Uterus (tissue), 4 donors: ENCODE measurements around the gene UGGT1. TPM values are rescaled to one million over a fixed set of nuclear protein-coding genes. Genes with fewer than 3 reads are reported as not detected.

Source experiments
- DNase-seq, 2 donors: peaks; one replicate each; pipeline ENCODE4 v3.0.0-alpha.2; 2019 to 2020
- H3K27ac ChIP-seq, 2 donors: fragments of 200-600 bp; sonication (generic); 1 replicate in 1 of 2; 2 replicates in 1 of 2; pipeline ENCODE4 v1.5.1; 2016 to 2018
- H3K27me3 ChIP-seq, 2 donors: fragments of 200-600 bp; sonication (generic); one replicate each; pipeline ENCODE4 v1.5.1; 2018 to 2019; ENCODE audit warnings: control low read depth in 1 of 2
- H3K36me3 ChIP-seq, 2 donors: fragments of 200-600 bp; sonication (generic); one replicate each; pipeline ENCODE4 v1.5.1; 2019; ENCODE audit warnings: control low read depth in 1 of 2
- H3K4me1 ChIP-seq, 2 donors: fragments of 200-600 bp; sonication (generic); one replicate each; pipeline ENCODE4 v1.5.1; 2018 to 2019; ENCODE audit warnings: control low read depth in 1 of 2
- H3K4me3 ChIP-seq, 2 donors: fragments of 200-600 bp; sonication (generic); 1 replicate in 1 of 2; 2 replicates in 1 of 2; pipeline ENCODE4 v1.5.1; 2018 to 2019; ENCODE audit warnings: mild to moderate bottlenecking in 1 of 2
- H3K9me3 ChIP-seq, 2 donors: fragments of 200-600 bp; sonication (generic); one replicate each; pipeline ENCODE4 v1.5.1; 2019; ENCODE audit warnings: control low read depth in 1 of 2
- POLR2A ChIP-seq, 2 donors: fragments of 450-650 bp; IDR thresholded peaks; one replicate each; pipeline ENCODE4 v1.6.1; 2016; ENCODE audit warnings: antibody characterized with exemption in 2 of 2, mild to moderate bottlenecking in 1 of 2, moderate library complexity in 1 of 2
- intact Hi-C: fragments of 100-400 bp; cut with DNase I; formaldehyde crosslinking; loops from one replicate; pipeline ENCODE4 v1.15.1; 2023; ENCODE audit warnings: low total_unique reads
- total RNA-seq, 4 donors: library from RNA; depleted of rRNA in 3 of 4; stranded (reverse); fragments of >200 nt in 3 of 4; gene quantifications; one replicate each; pipeline versions ENCODE4 v1.1.0 to v1.2.4, GENCODE V29; 2014 to 2023
- TF ChIP-seq, protein P1 (sequence below), 4 experiments: fragments of 200-600 bp in 2 of 4; fragments of 450-650 bp in 2 of 4; sonication (generic) in 2 of 4; IDR thresholded peaks; one replicate each; pipeline ENCODE4 v1.5.1; 2016 to 2019; ENCODE audit warnings: antibody characterized with exemption in 4 of 4, mild to moderate bottlenecking in 2 of 4, moderate library complexity in 1 of 4
- donor health status: DM: yes; HTN: yes; CAD: no.

UGGT1 gene
- total RNA-seq, 4 donors from 2014 or later: 24.4 to 66.2 (median 35.0) TPM

DNA sequence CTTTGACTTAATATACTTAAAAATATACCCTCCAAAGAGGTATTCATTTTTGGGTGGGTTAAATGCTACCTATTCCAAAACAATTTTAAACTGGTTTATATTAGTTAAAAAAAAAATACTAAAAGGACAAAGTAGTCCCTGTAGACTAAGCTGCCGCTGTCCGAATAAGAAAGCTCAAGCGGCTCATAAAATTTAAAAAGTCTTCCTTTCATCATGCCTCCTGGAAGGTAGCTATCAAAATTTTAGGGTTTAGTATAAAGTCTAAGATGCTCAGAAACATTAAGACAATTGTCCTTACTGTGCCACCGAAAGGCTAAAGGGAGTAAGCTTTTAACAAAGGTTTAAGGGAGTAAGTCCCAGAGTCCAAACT lies 440 bp upstream of the UGGT1 start:
- no peak for DNase-seq
- H3K27ac ChIP-seq: peak overlapping the region; percentile 78 to 87
- no peaks in the 10 kb centered on the region for H3K27me3 ChIP-seq
- H3K9me3 ChIP-seq: no peaks in the 10 kb centered on the region
- H3K36me3 ChIP-seq: no peaks in the 10 kb centered on the region
- peak overlapping the region; percentile 84 to 93 for H3K4me3 ChIP-seq
- intact Hi-C loops: no loop called here
- TF ChIP-seq POLR2A (IDR thresholded peaks at IDR 0.05): no peak
- TF ChIP-seq, protein P1, sequence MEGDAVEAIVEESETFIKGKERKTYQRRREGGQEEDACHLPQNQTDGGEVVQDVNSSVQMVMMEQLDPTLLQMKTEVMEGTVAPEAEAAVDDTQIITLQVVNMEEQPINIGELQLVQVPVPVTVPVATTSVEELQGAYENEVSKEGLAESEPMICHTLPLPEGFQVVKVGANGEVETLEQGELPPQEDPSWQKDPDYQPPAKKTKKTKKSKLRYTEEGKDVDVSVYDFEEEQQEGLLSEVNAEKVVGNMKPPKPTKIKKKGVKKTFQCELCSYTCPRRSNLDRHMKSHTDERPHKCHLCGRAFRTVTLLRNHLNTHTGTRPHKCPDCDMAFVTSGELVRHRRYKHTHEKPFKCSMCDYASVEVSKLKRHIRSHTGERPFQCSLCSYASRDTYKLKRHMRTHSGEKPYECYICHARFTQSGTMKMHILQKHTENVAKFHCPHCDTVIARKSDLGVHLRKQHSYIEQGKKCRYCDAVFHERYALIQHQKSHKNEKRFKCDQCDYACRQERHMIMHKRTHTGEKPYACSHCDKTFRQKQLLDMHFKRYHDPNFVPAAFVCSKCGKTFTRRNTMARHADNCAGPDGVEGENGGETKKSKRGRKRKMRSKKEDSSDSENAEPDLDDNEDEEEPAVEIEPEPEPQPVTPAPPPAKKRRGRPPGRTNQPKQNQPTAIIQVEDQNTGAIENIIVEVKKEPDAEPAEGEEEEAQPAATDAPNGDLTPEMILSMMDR (IDR thresholded peaks at IDR 0.05): no peak
- no peaks in the 10 kb centered on the region for H3K4me1 ChIP-seq

DNA sequence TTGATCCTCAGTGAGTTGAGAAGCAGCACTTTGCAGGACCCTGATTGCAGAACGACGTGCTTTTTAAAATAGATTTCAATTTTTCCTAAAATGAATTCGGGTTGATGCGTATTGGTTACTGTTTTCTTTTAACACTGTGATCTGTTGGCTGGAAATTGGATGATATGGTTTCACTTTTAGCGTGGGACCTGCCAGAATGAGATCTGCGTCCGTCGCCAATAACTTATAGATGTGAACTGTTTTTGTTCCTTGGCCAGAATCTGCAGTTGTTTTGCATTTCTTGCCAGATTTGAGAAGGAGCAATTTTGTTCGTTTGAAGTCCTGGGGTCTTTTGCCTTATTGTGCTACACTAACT lies 703 bp downstream of the UGGT1 start:
- TF ChIP-seq, protein P1 (IDR thresholded peaks at IDR 0.05): no peak
- no peak for TF ChIP-seq POLR2A (IDR thresholded peaks at IDR 0.05)
- intact Hi-C loops: no loop called here
- H3K4me1 ChIP-seq: no peaks in the 10 kb centered on the region
- peak overlapping the region; percentile 78 to 87 for H3K27ac ChIP-seq
- no peaks in the 10 kb centered on the region for H3K27me3 ChIP-seq
- no peak for DNase-seq
- no peaks in the 10 kb centered on the region for H3K9me3 ChIP-seq
- peak overlapping the region; percentile 84 to 93 for H3K4me3 ChIP-seq
- no peaks in the 10 kb centered on the region for H3K36me3 ChIP-seq

DNA sequence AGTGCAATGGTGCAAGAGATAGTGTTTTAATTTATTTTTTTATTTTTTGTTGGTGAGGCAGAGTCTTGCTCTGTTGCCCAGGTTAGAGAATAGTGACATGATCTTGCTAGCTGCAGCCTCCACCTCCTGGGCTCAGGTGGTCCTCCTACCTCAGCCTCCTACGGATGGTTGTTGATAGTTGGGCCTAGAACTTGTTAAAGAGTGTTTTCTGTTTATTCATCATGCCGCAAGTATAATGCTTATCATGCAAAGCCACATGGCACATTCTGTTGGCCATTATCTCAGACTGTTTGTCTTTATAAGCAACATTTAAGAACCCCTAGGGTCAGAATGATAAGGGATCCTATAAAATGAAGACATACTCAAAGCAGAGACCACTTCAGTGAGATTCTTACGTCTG lies 1.7 kb downstream of the UGGT1 start:
- Histone ChIP-seq H3K27ac (no peak overlapping the region), H3K4me3 (no peak overlapping the region), H3K4me1 (no peaks in the 10 kb centered on the region), H3K27me3 (no peaks in the 10 kb centered on the region), H3K9me3 (no peaks in the 10 kb centered on the region), H3K36me3 (no peaks in the 10 kb centered on the region)
- no peak for TF ChIP-seq POLR2A (IDR thresholded peaks at IDR 0.05)
- TF ChIP-seq, protein P1 (IDR thresholded peaks at IDR 0.05): no peak
- DNase-seq: no peak
- intact Hi-C loops: no loop called here

GRCh38 chr2:128093762-128094161 lies 2.8 kb downstream of the UGGT1 start:
- no peaks in the 10 kb centered on the region for H3K9me3 ChIP-seq
- no peak overlapping the region for H3K27ac ChIP-seq
- no peaks in the 10 kb centered on the region for H3K36me3 ChIP-seq
- intact Hi-C loops: no loop called here
- H3K4me3 ChIP-seq: no peak overlapping the region
- no peak for DNase-seq
- no peak for TF ChIP-seq POLR2A (IDR thresholded peaks at IDR 0.05)
- TF ChIP-seq, protein P1 (IDR thresholded peaks at IDR 0.05): no peak
- no peaks in the 10 kb centered on the region for H3K27me3 ChIP-seq
- no peaks in the 10 kb centered on the region for H3K4me1 ChIP-seq

GRCh38 chr2:128095201-128095600 lies 4.2 kb downstream of the UGGT1 start:
- Histone ChIP-seq H3K9me3 (no peaks in the 10 kb centered on the region), H3K27me3 (no peaks in the 10 kb centered on the region), H3K4me3 (no peak overlapping the region), H3K36me3 (no peaks in the 10 kb centered on the region), H3K27ac (no peak overlapping the region), H3K4me1 (no peaks in the 10 kb centered on the region)
- intact Hi-C loops: no loop called here
- TF ChIP-seq POLR2A (IDR thresholded peaks at IDR 0.05): no peak
- TF ChIP-seq, protein P1 (IDR thresholded peaks at IDR 0.05): no peak
- DNase-seq: no peak
